Gastrocnemius medialis (tissue), 4 donors: ENCODE results near the gene ALPL. TPM values are rescaled to one million over a fixed set of nuclear protein-coding genes. Genes with fewer than 3 reads are reported as not detected.
"Not testable (repeated sequence)": the region's sequence is repeated elsewhere in the genome, so short reads cannot be mapped to it uniquely, and the experiment has no call there.

Experiments
- ATAC-seq, 2 donors: fragments of 150-250 bp; one replicate each; pipeline ENCODE4 v1.9.1; 2016
- DNase-seq, 2 donors: peaks; one replicate each; pipeline ENCODE4 v3.0.0-alpha.2; 2019
- H3K27ac ChIP-seq, 4 donors: fragments of 200-600 bp; sonication (generic); 1 replicate in 1 of 4; 2 replicates in 3 of 4; pipeline ENCODE4 v1.5.1; 2016 to 2018; ENCODE audit warnings: mild to moderate bottlenecking in 2 of 4, moderate library complexity in 1 of 4
- H3K27me3 ChIP-seq, 3 donors: fragments of 200-600 bp; sonication (generic) in 2 of 3; 1 replicate in 1 of 3; 2 replicates in 2 of 3; pipeline versions ENCODE4 v1.5.1 to v1.6.0; 2016 to 2019; ENCODE audit warnings: mild to moderate bottlenecking in 1 of 3, moderate library complexity in 1 of 3
- H3K36me3 ChIP-seq, 2 donors: fragments of 200-600 bp; sonication (generic) in 1 of 2; one replicate each; pipeline ENCODE4 v1.5.1; 2017 to 2018
- H3K4me1 ChIP-seq, 2 donors: fragments of 200-600 bp; sonication (generic) in 1 of 2; one replicate each; pipeline ENCODE4 v1.5.1; 2016 to 2017; ENCODE audit warnings: mild to moderate bottlenecking in 2 of 2
- H3K4me3 ChIP-seq, 4 donors: fragments of 200-600 bp; sonication (generic) in 3 of 4; 1 replicate in 1 of 4; 2 replicates in 3 of 4; pipeline ENCODE4 v1.5.1; 2016 to 2019; ENCODE audit warnings: mild to moderate bottlenecking in 2 of 4
- H3K9me3 ChIP-seq, 3 donors: fragments of 200-600 bp; sonication (generic) in 2 of 3; 1 replicate in 1 of 3; 2 replicates in 2 of 3; pipeline ENCODE4 v1.5.1; 2016 to 2019
- POLR2A ChIP-seq, 2 donors: fragments of 450-650 bp; IDR thresholded peaks; one replicate each; pipeline ENCODE4 v1.6.1; 2017; ENCODE audit warnings: antibody characterized with exemption in 2 of 2, mild to moderate bottlenecking in 2 of 2, moderate library complexity in 2 of 2
- in situ Hi-C, 4 donors: fragments of 200-750 bp; cut with MboI; loops; one replicate each; pipeline versions ENCODE4 v1.15.0 to v1.8.0; 2017; ENCODE audit warnings: low sequenced_read_pairs in 4 of 4
- intact Hi-C: fragments of 100-400 bp; cut with DNase I; formaldehyde crosslinking; loops from one replicate; pipeline ENCODE4 v1.15.1; 2023; ENCODE audit warnings: low total_unique reads
- total RNA-seq, 4 donors: library from RNA; depleted of rRNA; stranded (reverse); fragments of >200 nt; gene quantifications; one replicate each; pipeline versions ENCODE4 v1.1.0 to v1.2.3, GENCODE V29; 2016
- TF ChIP-seq, protein P1 (sequence below), 5 experiments: fragments of 450-650 bp in 3 of 5; fragments of 200-600 bp in 2 of 5; sonication (generic) in 2 of 5; IDR thresholded peaks in 4 of 5; conservative IDR thresholded peaks in 1 of 5; 1 replicate in 4 of 5; 2 replicates in 1 of 5; pipeline ENCODE4 v1.5.1; 2016 to 2019; ENCODE audit warnings: antibody characterized with exemption in 5 of 5, mild to moderate bottlenecking in 3 of 5, moderate library complexity in 3 of 5

The ALPL gene
- total RNA-seq, 4 donors from 2014 or later, result 0.90 to 3.6 (median 2.2) TPM

DNA sequence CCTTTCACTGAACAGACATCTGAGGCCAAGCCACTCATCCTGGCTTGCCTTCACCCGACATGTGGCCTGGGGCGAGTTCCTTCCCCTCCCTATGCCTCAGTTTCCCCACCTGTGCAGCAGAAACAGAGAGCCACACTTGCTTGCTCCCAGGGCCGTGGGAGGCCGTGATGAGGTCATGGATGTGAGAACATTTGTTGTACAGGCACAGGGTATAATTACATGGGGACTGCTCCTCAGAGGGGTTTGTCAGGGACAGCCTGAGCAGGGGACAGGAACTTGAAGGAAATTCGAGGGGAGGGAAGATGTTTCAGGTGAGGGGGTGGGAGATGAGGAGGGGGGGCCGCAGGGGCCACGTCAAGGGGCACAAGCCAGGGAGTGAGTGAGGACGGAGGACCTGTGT is 56.1 kb downstream of the ALPL start:
- Histone ChIP-seq H3K9me3 (no peaks in the 10 kb centered on the region), H3K27ac (no peak overlapping the region), H3K4me3 (no peak overlapping the region), H3K27me3 (no peaks in the 10 kb centered on the region), H3K36me3 (no peaks in the 10 kb centered on the region), H3K4me1 (no peaks in the 10 kb centered on the region)
- intact Hi-C loops, result no loop called here
- DNase-seq, result no peak
- ATAC-seq, result no peak
- in situ Hi-C loops, result no loop called here
- TF ChIP-seq, protein P1, sequence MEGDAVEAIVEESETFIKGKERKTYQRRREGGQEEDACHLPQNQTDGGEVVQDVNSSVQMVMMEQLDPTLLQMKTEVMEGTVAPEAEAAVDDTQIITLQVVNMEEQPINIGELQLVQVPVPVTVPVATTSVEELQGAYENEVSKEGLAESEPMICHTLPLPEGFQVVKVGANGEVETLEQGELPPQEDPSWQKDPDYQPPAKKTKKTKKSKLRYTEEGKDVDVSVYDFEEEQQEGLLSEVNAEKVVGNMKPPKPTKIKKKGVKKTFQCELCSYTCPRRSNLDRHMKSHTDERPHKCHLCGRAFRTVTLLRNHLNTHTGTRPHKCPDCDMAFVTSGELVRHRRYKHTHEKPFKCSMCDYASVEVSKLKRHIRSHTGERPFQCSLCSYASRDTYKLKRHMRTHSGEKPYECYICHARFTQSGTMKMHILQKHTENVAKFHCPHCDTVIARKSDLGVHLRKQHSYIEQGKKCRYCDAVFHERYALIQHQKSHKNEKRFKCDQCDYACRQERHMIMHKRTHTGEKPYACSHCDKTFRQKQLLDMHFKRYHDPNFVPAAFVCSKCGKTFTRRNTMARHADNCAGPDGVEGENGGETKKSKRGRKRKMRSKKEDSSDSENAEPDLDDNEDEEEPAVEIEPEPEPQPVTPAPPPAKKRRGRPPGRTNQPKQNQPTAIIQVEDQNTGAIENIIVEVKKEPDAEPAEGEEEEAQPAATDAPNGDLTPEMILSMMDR (IDR thresholded peaks at IDR 0.05 in 4 of 5, conservative IDR thresholded peaks at IDR 0.05 in 1 of 5), result no peak
- TF ChIP-seq POLR2A (IDR thresholded peaks at IDR 0.05), result no peak

DNA sequence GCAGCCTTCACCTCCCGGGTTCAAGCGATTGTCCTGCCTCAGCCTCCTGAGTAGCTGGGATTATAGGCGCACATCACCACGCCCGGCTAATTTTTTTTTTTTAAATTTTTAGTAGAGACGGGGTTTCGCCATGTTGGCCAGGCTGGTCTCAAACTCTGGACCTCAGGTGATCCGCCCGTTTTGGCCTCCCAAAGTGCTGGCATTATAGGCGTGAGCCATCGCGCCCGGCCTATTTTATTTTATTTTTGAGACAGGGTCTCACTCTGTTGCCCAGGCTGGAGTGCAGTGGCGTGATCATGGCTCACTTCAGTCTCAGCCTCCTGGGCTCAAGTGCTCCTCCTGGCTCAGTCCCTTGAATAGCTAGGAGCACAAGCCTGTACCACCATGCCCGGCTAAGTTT is 57.1 kb downstream of the ALPL start:
- H3K27me3 ChIP-seq, ATAC-seq, H3K36me3 ChIP-seq, H3K9me3 ChIP-seq, H3K4me3 ChIP-seq, H3K4me1 ChIP-seq, intact Hi-C loops, DNase-seq, H3K27ac ChIP-seq, in situ Hi-C loops: not testable (repeated sequence)

DNA sequence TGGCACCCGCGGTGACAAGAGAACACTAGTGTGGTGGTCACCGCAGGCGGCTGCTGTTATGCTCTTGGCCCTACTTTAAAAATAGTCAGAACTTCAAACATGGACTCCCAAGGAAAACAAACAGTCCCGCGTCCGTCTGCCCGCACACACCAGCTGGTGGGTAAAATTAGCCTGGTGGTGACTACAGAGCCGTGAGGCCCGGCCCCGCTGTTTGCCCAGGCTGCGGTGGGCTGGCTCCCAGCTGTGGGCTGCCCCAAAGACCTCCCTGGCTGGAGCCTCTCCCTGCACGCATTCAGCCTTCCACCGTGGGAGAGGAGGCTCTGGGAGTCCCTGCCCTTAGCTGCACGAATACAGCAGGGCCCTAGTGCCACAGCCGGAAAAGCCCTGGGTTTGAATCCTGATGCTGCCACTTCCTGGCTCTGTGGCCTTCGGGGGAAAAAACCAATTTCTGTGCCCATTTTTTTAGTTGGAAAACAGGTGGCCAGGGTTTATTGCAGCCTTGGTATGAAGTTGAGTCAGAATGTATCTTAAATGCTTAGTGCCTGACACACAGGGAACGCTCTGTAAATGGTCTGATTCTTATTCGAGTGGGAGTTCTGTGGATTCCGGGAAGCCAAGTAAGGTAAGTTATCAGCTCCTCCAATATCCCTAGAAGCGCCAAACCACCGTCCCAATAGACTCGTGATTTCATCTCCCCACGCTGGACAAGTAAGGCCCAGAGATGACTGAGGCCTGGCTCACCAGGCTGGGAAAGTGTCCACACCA is 58.2 kb downstream of the ALPL start:
- TF ChIP-seq POLR2A (IDR thresholded peaks at IDR 0.05), result no peak
- TF ChIP-seq, protein P1 (IDR thresholded peaks at IDR 0.05 in 4 of 5, conservative IDR thresholded peaks at IDR 0.05 in 1 of 5), result no peak
- H3K9me3 ChIP-seq, result no peaks in the 10 kb centered on the region
- intact Hi-C loops, result no loop called here
- ATAC-seq, result no peak
- in situ Hi-C loops, result no loop called here
- no peaks in the 10 kb centered on the region for H3K27me3 ChIP-seq
- no peak for DNase-seq
- H3K36me3 ChIP-seq, result no peaks in the 10 kb centered on the region
- no peak overlapping the region for H3K4me3 ChIP-seq
- no peaks in the 10 kb centered on the region for H3K4me1 ChIP-seq
- no peak overlapping the region for H3K27ac ChIP-seq

DNA sequence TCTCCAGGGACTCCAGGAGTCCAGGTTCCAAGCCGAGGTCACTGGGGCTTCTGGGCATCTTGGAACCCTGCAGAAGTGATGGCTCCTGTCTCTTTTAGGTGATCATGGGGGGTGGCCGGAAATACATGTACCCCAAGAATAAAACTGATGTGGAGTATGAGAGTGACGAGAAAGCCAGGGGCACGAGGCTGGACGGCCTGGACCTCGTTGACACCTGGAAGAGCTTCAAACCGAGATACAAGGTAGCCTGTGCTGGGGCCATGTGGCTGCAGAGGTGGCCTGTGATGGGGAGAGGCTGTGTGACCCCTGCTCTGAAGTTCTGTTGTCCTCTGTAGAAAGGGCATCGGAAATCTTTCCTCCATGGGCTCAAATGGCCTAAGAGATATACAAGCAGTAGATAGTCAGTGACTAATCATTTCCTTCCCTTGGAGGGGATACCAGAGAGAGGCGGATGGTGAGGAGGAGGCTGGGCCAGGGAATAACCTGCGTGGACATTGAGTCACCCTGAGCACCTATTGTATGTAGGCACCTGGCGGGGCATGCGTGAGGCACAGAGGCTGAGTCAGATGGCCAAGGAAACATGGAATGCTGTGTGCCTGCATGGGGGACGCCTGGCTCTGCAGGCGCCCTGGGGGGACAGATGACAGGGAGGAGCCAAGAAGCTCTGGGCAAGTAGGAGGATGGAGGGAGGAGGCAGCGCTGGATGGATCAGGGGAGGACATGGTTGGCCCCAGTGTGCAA is 59.0 kb downstream of the ALPL start:
- in situ Hi-C loops, result no loop called here
- Histone ChIP-seq H3K4me3 (no peak overlapping the region), H3K27me3 (no peaks in the 10 kb centered on the region), H3K27ac (no peak overlapping the region), H3K36me3 (no peaks in the 10 kb centered on the region), H3K4me1 (no peaks in the 10 kb centered on the region), H3K9me3 (no peaks in the 10 kb centered on the region)
- no peak for TF ChIP-seq POLR2A (IDR thresholded peaks at IDR 0.05)
- TF ChIP-seq, protein P1 (IDR thresholded peaks at IDR 0.05 in 4 of 5, conservative IDR thresholded peaks at IDR 0.05 in 1 of 5), result no peak
- ATAC-seq (no peak), DNase-seq (no peak)
- intact Hi-C loops, result no loop called here

DNA sequence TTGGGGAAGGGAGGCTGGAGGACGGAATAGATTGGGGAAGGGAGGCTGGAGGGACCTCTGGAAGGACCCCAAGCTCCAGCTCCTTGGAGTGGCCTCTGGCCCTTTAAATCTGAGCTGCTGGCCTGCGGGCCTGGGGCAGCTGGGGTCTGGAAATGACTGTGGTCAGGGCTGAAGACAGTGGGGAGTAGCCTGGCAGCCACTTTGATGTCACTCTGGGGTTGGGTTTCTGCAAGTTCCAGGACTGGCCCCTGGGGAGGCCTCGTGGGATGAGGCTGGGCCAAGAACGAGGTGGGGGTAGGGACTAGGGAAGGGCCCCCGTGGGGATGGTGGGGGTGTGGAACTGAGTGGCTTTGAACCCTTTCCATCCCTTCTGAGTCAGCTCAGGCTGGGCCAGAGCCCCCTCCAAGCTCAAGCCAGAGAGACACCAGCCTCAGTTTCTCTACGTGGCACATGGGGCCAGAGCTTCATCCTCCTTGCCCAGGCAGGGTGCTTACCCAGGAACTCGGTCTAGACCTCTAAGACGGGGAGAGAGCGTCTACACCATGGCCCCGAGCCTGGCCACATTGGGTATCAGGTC is 59.7 kb downstream of the ALPL start:
- Histone ChIP-seq H3K9me3 (no peaks in the 10 kb centered on the region), H3K27ac (no peak overlapping the region), H3K4me1 (peaks cover under 1 to 2% of the 10 kb centered on the region in 2 donors), H3K36me3 (no peaks in the 10 kb centered on the region), H3K4me3 (no peak overlapping the region), H3K27me3 (no peaks in the 10 kb centered on the region)
- no peak for ATAC-seq
- TF ChIP-seq POLR2A (IDR thresholded peaks at IDR 0.05), result no peak
- TF ChIP-seq, protein P1 (IDR thresholded peaks at IDR 0.05 in 4 of 5, conservative IDR thresholded peaks at IDR 0.05 in 1 of 5), result no peak
- no peak for DNase-seq
- intact Hi-C loops, result no loop called here
- in situ Hi-C loops, result no loop called here
